Measurements from ENCODE around the gene PLSCR4. TPM values are rescaled to one million over a fixed set of nuclear protein-coding genes. Genes with fewer than 3 reads are reported as not detected.
"Not testable (repeated sequence)": the region's sequence is repeated elsewhere in the genome, so short reads cannot be mapped to it uniquely, and the experiment has no call there.

PLSCR4 gene, protein sequence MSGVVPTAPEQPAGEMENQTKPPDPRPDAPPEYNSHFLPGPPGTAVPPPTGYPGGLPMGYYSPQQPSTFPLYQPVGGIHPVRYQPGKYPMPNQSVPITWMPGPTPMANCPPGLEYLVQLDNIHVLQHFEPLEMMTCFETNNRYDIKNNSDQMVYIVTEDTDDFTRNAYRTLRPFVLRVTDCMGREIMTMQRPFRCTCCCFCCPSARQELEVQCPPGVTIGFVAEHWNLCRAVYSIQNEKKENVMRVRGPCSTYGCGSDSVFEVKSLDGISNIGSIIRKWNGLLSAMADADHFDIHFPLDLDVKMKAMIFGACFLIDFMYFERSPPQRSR
- total RNA-seq (2014; rRNA removed; shearing (Covaris generic); ENCODE audit: low replicate concordance) = 93.8 and 101 TPM in 2 replicates

DNA sequence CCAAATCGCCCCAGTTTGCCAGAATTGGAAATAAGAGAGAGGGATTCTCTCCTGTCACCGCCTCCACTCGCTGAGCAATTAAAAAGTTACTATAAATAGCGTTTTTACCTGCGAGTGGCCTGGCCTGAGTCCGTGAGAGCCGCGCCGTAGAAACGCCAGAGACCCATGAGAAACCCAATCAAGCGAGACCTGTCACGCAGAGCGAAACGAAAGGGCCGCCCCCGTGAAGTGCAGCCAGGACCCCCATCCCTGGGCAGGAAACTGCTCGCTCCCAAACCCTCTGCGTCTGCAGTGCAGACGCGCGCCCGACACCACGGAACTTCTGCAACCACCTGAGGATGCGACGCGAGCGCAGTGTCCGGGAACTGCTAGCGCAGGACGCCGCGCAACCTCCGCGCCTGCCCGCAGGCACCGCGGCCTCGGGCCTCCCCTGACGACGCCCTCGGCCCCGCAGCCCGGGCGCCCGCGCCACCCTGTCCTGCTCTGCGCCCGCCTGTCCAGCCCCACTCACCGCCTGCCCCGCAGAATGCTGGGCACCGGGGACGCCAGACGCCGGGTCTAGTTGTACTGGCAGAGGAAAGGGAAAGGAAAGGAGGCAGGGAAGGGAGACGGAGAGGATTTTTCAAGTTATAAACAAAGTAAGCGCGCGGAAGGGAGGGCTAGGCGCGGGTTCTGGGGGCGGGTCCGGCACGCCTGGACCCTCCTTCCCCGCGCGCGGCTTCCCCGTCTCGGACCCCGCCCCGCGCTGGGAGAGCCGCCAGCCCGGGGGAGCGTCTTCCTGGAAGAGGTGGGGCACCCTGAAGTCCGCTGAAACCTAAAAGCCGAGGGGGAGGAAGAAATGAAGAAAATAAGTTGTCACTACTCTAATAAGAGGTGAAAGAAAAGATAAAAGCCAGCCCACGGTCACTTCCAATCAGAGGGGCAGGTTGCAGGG is at the start of gene PLSCR4:
TSS of gene PLSCR4 (minus strand) at position 657 of the 934 bp plus-strand sequence. CDS start 29,034 bp downstream, outside the sequence.
- DNase-seq = peak; percentile 94
- H3K9me3 ChIP-seq = peaks cover 19% of the 10 kb centered on the region
- H3K4me3 ChIP-seq = peak within 1 kb of the TSS; percentile 73
- peaks cover 21% of the 10 kb centered on the region for H3K36me3 ChIP-seq
- no peaks in the 10 kb centered on the region for H3K27me3 ChIP-seq

GRCh38 chr3:146293401-146293800 is 42.5 kb upstream of the PLSCR4 start:
- not testable (repeated sequence) for H3K4me3 ChIP-seq, DNase-seq, H3K9me3 ChIP-seq, H3K36me3 ChIP-seq, H3K27me3 ChIP-seq

DNA sequence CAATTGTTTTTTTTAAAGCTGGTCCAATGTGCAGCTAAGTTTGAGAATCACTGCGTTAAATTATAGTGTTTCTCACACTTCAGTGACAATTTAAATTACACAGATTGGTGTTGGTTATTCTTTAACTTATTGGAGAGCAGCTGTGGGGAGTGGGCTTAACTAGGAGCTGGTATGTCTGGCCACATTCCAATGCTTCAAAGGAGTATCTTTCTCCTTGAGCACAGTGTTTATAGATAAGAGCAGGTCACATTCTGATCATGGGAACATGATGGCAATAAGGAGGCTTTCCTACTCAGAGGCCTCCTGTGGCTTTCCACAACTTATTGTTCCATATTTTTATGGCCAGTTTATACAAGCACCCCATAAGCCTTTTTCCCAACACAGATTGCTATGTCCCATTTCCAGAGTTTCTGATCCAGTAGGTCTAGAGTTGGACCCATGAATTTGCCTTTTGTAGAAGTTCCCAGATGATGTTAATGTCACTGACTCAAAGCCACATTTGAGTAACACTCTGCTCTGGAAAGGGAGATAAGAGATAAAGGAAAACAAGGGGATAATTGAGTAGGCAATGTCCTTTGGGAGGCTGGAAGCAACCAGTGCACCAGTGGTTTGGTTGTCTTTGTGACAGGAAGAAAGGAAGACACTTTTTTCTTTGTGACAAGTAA is 33.0 kb upstream of the PLSCR4 start:
- Histone ChIP-seq H3K27me3 (no peaks in the 10 kb centered on the region), H3K4me3 (no peak overlapping the region), H3K9me3 (no peaks in the 10 kb centered on the region; the same call in 1 of the 2 replicates), H3K36me3 (no peaks in the 10 kb centered on the region)
- DNase-seq = no peak

DNA sequence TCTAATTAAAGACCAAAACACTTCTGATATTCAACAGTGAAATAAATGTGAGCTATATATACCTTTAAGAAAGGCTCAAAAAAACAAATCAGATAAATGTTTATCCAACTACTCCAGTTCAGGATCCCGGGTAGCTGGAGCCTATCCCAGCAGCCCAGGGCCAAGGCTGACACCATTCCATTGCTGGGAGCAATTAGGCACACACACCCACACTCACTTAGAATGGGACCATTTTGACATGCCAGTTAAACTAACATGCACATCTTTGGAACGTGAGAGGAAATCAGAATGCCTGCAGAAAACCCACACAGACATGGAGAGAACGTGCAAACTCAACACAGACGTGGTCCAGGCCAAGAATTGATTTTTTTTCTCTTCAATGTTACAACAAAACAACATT is 30.0 kb upstream of the PLSCR4 start:
- no peak overlapping the region for H3K4me3 ChIP-seq
- H3K9me3 ChIP-seq = no peaks in the 10 kb centered on the region
- peak; percentile 91 for DNase-seq
- H3K36me3 ChIP-seq = no peaks in the 10 kb centered on the region
- no peaks in the 10 kb centered on the region for H3K27me3 ChIP-seq

DNA sequence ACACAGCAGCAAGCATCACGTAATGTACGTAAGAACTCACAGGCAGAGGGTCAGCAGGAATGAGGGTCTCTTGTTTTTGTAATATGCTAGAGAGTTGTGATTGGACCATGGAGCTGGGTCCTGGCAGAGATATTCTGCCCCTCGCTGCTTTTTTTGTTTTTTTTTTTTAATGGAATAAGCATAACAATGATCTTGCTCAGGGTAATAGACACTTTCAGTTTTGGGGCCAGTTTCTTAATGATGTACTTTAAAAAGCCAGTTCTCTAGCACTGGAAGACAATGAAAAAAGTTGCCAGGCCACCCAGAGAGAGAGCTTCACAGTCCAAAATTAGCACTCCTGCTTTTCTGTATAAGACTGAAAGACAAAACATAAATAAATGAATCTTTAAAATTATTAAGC is 29.0 kb upstream of the PLSCR4 start:
- Histone ChIP-seq H3K27me3 (no peaks in the 10 kb centered on the region), H3K36me3 (no peaks in the 10 kb centered on the region), H3K9me3 (no peaks in the 10 kb centered on the region), H3K4me3 (no peak overlapping the region)
- DNase-seq = no peak

DNA sequence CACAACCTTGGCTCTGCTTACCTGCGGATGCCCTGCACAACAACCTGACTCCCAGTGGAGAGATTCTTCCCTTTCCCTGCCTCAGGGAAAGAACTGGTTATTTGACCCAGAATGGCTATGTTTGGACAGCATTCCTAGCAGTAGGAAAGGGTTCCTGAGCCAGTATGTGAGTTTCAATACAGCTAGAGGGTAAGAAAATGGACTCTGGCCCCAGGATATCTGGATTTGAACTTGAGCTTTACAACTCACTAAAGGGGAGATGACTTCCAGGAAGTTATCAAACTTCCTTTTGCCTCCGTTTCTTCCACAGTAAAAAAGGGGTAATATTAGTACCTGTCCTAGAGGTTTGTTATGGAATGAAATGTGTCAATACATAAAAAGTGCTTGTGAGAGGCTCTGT is 28.1 kb upstream of the PLSCR4 start:
- H3K36me3 ChIP-seq = no peaks in the 10 kb centered on the region
- H3K4me3 ChIP-seq = no peak overlapping the region
- no peaks in the 10 kb centered on the region for H3K9me3 ChIP-seq
- DNase-seq = no peak
- no peaks in the 10 kb centered on the region for H3K27me3 ChIP-seq

DNA sequence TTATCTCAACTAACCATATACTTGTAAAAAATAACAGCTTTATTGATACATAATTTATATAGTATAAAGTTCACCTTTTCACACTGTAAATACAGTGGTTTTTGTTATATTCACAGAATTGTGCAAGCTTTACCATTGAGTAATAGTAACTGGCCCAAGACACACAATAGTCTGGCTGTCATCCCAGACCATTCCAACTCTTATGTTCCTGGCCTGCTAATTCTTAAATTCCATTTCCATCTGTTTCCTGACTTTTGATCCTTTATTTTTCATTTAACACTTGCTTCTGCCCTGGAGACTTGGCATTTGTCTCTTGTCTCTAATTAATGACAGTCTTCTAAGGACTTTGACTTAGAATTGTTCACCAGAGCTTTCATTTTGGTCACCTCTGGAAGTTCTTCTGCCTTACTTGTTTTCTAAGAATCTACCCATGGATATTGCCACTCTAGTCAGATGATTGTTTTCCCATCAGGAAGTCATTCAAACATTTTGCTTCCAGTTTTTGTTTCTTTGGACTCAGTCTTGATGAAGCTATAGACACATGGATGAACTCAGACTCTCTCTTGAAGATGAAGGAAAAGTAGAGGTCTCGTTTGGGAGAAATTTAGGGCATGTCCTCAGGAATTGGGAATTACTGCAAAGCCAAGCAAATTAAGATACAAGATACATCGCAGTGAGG is 27.2 kb upstream of the PLSCR4 start:
- Histone ChIP-seq H3K27me3 (no peaks in the 10 kb centered on the region), H3K4me3 (no peak overlapping the region), H3K9me3 (no peaks in the 10 kb centered on the region), H3K36me3 (no peaks in the 10 kb centered on the region)
- peak; percentile 72 for DNase-seq

GRCh38 chr3:146275476-146275875 is 24.6 kb upstream of the PLSCR4 start:
- no peaks in the 10 kb centered on the region for H3K27me3 ChIP-seq
- peaks cover 11% of the 10 kb centered on the region for H3K9me3 ChIP-seq
- H3K4me3 ChIP-seq = no peak overlapping the region
- DNase-seq = no peak
- H3K36me3 ChIP-seq = no peaks in the 10 kb centered on the region; the same call in 1 of the 2 replicates

GRCh38 chr3:146274833-146275232 is 23.9 kb upstream of the PLSCR4 start:
- no peaks in the 10 kb centered on the region for H3K27me3 ChIP-seq
- peaks cover 11% of the 10 kb centered on the region for H3K9me3 ChIP-seq
- peak; percentile 9 for DNase-seq
- no peaks in the 10 kb centered on the region; the same call in 1 of the 2 replicates for H3K36me3 ChIP-seq
- no peak overlapping the region for H3K4me3 ChIP-seq

- DNase-seq = no peak
- Histone ChIP-seq H3K4me3 (no peak overlapping the region), H3K36me3 (no peaks in the 10 kb centered on the region; the same call in 1 of the 2 replicates), H3K27me3 (no peaks in the 10 kb centered on the region), H3K9me3 (peaks cover 11% of the 10 kb centered on the region)
Measured at GRCh38 chr3:146273721-146274407, 23.0 kb upstream of the PLSCR4 start.

- Histone ChIP-seq H3K27me3 (no peaks in the 10 kb centered on the region), H3K36me3 (no peaks in the 10 kb centered on the region; the same call in 1 of the 2 replicates), H3K9me3 (peaks cover 11% of the 10 kb centered on the region), H3K4me3 (no peak overlapping the region)
- DNase-seq = no peak
Measured at GRCh38 chr3:146271180-146271579, 20.3 kb upstream of the PLSCR4 start.

- H3K27me3 ChIP-seq = no peaks in the 10 kb centered on the region
- no peak overlapping the region for H3K4me3 ChIP-seq
- DNase-seq = peak; percentile 23
- no peaks in the 10 kb centered on the region; the same call in 1 of the 2 replicates for H3K36me3 ChIP-seq
- peaks cover 11% of the 10 kb centered on the region for H3K9me3 ChIP-seq
Measured at GRCh38 chr3:146269271-146269670, 18.4 kb upstream of the PLSCR4 start.

DNA sequence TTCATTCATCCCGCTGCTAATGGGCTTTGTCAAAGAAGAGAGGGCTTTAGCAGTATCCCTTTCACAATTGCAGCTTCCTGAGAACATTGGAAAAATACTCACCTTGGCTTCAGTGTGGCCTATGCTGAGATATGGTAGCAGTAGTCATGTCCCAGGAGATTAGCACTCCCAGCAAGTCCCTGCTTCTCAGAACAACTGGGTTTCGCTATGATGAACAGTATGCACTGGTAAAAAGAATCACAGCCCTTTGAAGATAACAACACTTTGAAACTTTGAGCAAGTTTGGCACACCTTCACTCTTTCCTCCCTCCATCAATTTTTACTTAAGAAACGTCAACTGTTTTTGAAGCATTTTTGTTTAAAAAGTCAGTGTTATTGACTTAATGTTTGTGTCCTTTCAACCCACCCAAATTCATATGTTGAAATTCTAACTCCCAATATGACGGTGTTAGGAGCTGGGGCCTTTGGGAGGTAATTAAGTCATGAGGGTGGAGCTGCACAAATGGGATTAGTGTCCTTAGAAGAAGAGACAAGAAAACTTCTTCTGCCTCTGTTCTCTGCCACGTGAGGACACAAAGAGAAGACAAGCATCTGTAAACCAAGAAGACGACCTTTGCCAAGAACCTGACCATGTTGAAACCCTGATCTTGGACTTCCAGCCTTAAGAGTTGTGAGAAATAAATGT is 17.8 kb upstream of the PLSCR4 start:
- no peak overlapping the region for H3K4me3 ChIP-seq
- no peaks in the 10 kb centered on the region for H3K27me3 ChIP-seq
- DNase-seq = no peak
- H3K9me3 ChIP-seq = peaks cover 11% of the 10 kb centered on the region
- H3K36me3 ChIP-seq = no peaks in the 10 kb centered on the region; the same call in 1 of the 2 replicates

- DNase-seq = no peak
- Histone ChIP-seq H3K27me3 (no peaks in the 10 kb centered on the region), H3K36me3 (no peaks in the 10 kb centered on the region), H3K9me3 (peaks cover 1% of the 10 kb centered on the region), H3K4me3 (no peak overlapping the region)
Measured at GRCh38 chr3:146265720-146266119, 14.8 kb upstream of the PLSCR4 start.

DNA sequence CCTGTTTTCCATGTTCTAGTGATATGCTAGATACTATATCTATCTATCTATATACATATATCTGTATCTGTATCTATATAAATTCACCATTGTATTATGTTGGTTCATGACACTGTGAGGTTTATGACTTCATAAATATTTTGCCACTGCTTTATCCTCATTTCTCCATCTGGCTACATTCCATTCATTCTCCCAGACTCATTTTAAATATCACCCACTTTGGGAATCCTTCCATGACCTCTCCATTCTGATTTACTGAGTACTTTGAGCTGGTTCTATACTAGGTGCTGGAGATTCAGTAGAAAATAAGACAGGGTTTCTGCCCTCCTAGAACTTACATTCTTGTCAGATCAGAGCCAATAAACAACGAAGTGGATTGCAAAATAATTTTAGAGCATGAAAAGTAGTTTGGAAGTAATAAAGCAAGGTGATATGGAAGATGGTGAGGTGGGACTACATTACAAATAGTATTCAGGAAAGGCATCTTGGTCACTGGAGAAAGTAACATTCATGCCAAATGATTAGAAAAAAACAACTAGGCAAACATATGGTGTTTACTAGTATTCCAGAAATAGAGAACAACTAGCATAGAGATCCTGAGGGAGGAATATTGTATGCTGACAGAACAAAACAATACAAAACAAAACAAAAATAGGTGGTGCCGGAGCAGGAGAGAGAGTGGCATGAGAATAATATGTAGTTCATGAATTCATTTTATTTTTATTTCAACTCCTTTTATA is 11.6 kb upstream of the PLSCR4 start:
- Histone ChIP-seq H3K4me3 (no peak overlapping the region), H3K27me3 (no peaks in the 10 kb centered on the region), H3K36me3 (no peaks in the 10 kb centered on the region), H3K9me3 (no peaks in the 10 kb centered on the region; the same call in none of the 2 replicates)
- DNase-seq = no peak
